NB4 (cell line): Measurements from ENCODE around the gene DLG3.

ENCODE experiments used
- CTCF ChIP-seq: IDR thresholded peaks from one replicate; pipeline ENCODE4 v1.5.1; 2012; ENCODE audit warnings: low read depth, low read length
- POLR2A ChIP-seq: IDR thresholded peaks from 2 replicates; pipeline ENCODE4 v1.6.1; 2011; ENCODE audit warnings: mild to moderate bottlenecking; ENCODE audit not compliant: insufficient read length; ENCODE audit errors: extremely low read depth

- TF ChIP-seq CTCF (no peak), POLR2A (no peak)
Measured at GRCh38 chrX:70505451-70505841, 60.8 kb downstream of the DLG3 start.
